DND-41 (cell line): ENCODE results near the gene AP1B1.
"Not testable (repeated sequence)": the region's sequence is repeated elsewhere in the genome, so short reads cannot be mapped to it uniquely, and the experiment has no call there.

Source experiments
- ATAC-seq: fragments of 200-7000 bp; cut with Tn5 transposase; 3 replicates; pipeline ENCODE4 v1.9.1; 2021; ENCODE audit warnings: low read depth; ENCODE audit not compliant: insufficient read depth
- DNase-seq: peaks from one replicate; pipeline ENCODE4 v3.0.0-alpha.2; 2020
- H2AFZ ChIP-seq: 2 replicates; pipeline ENCODE4 v1.6.0; 2012; ENCODE audit warnings: low read depth, low read length
- H3K27ac ChIP-seq: 2 replicates; pipeline ENCODE4 v1.5.1; 2012; ENCODE audit warnings: low read length, inconsistent platforms
- H3K27me3 ChIP-seq: fragments of 200-600 bp; sonication (generic); 2 replicates; pipeline ENCODE4 v1.6.0; 2012; ENCODE audit warnings: low read length, mild to moderate bottlenecking, inconsistent platforms; ENCODE audit not compliant: insufficient read depth, poor library complexity
- H3K36me3 ChIP-seq: 2 replicates; pipeline ENCODE4 v1.5.1; 2012; ENCODE audit warnings: low read length, inconsistent platforms; ENCODE audit not compliant: insufficient read depth
- H3K4me1 ChIP-seq: 2 replicates; pipeline ENCODE4 v1.5.1; 2012; ENCODE audit warnings: mild to moderate bottlenecking, low read length; ENCODE audit not compliant: insufficient read depth
- H3K4me2 ChIP-seq: 2 replicates; pipeline ENCODE4 v1.6.0; 2012; ENCODE audit warnings: mild to moderate bottlenecking, moderate library complexity, low read length, inconsistent platforms; ENCODE audit not compliant: insufficient read depth
- H3K4me3 ChIP-seq, 2 experiments: fragments of 200-600 bp in 1 of 2; shearing (Covaris generic) in 1 of 2; 2 replicates each; pipeline ENCODE4 v1.5.1; 2012 to 2016; ENCODE audit warnings: inconsistent platforms in 2 of 2, low read length in 2 of 2, mild to moderate bottlenecking in 2 of 2, low read depth in 1 of 2, moderate library complexity in 1 of 2
- H3K79me2 ChIP-seq: 2 replicates; pipeline ENCODE4 v1.6.0; 2012; ENCODE audit warnings: low read length, inconsistent platforms; ENCODE audit not compliant: insufficient read depth
- H3K9ac ChIP-seq: 2 replicates; pipeline ENCODE4 v1.6.0; 2012; ENCODE audit warnings: low read depth, mild to moderate bottlenecking, inconsistent platforms, low read length, moderate library complexity
- H3K9me3 ChIP-seq: 2 replicates; pipeline ENCODE4 v1.5.1; 2012; ENCODE audit warnings: low read length, moderate library complexity, mild to moderate bottlenecking, inconsistent platforms; ENCODE audit not compliant: insufficient read depth, severe bottlenecking
- H4K20me1 ChIP-seq: 2 replicates; pipeline ENCODE4 v1.6.0; 2012; ENCODE audit warnings: low read length; ENCODE audit not compliant: insufficient read depth
- EZH2 ChIP-seq: IDR thresholded peaks from 3 replicates; pipeline ENCODE4 v1.6.1; 2012; ENCODE audit warnings: borderline replicate concordance, low read depth, mild to moderate bottlenecking, moderate library complexity, low read length, inconsistent platforms; ENCODE audit not compliant: severe bottlenecking
- TF ChIP-seq, protein P1 (sequence below): IDR thresholded peaks from 2 replicates; pipeline ENCODE4 v1.5.1; 2012; ENCODE audit warnings: borderline replicate concordance, low read length, moderate library complexity, mild to moderate bottlenecking; ENCODE audit not compliant: poor library complexity, severe bottlenecking; ENCODE audit errors: extremely low read depth

Gene AP1B1

DNA sequence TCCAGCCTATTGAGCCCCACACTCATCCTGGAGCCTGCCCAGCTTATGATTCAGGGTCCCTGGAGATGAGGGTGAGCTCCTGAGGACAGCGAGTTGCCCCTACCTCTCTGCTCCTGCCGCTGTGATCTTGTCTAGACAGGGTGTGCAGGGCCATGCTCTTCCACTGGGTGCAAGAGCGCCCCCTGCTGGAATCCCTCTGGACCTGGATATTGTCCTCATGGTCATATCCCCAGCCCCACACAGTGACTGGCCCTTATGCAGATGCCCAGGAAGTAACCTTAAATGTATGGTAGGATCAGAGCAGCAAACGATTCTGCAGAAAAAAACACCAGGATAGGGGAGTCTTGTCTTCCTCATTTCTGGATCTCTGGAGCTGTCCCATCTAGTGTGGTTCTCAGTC is 24.4 kb upstream of the AP1B1 start:
- not testable (repeated sequence) for H4K20me1 ChIP-seq, H3K27me3 ChIP-seq, H3K9ac ChIP-seq, H3K4me3 ChIP-seq, H3K36me3 ChIP-seq, H3K4me2 ChIP-seq, H3K9me3 ChIP-seq, H3K27ac ChIP-seq, H2AFZ ChIP-seq, H3K79me2 ChIP-seq
- TF ChIP-seq, protein P1, sequence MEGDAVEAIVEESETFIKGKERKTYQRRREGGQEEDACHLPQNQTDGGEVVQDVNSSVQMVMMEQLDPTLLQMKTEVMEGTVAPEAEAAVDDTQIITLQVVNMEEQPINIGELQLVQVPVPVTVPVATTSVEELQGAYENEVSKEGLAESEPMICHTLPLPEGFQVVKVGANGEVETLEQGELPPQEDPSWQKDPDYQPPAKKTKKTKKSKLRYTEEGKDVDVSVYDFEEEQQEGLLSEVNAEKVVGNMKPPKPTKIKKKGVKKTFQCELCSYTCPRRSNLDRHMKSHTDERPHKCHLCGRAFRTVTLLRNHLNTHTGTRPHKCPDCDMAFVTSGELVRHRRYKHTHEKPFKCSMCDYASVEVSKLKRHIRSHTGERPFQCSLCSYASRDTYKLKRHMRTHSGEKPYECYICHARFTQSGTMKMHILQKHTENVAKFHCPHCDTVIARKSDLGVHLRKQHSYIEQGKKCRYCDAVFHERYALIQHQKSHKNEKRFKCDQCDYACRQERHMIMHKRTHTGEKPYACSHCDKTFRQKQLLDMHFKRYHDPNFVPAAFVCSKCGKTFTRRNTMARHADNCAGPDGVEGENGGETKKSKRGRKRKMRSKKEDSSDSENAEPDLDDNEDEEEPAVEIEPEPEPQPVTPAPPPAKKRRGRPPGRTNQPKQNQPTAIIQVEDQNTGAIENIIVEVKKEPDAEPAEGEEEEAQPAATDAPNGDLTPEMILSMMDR = peak; percentile 62
- peak; percentile 30 for DNase-seq
- H3K4me1 ChIP-seq = peaks cover 21% of the 10 kb centered on the region
- peak; percentile 70 for ATAC-seq

DNA sequence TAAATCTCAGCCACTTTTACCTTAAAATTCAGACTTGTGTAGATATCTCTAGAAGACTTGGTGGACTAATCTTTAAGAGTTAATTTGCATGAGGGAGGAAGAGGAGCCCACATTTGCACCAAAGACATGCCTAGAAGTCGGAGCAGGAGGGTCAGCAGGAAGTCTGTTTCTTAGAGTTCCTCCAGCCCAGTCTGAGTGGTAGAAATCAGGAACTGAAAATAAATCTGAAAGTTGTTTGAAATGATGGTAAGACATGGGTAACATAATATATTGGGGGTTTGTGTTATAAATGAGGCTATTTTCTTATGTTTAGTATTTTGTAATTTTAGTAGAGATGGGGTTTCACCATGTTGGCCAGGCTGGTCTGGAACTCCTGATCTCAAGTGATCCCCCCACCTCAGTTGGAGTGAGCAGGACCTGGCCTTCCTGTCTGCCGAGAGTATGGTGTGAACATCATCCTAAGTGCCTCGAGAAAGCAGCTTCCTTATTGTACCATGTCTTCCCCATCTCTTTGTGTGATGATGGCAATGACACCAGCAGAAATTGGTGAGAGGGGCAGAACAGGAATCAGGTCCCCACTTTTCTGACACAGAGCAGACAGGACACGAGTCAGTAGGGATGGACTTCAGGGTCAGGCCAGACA is 23.3 kb upstream of the AP1B1 start:
- H3K9ac ChIP-seq, H2AFZ ChIP-seq, H3K27ac ChIP-seq, H3K4me3 ChIP-seq, H3K79me2 ChIP-seq, H3K27me3 ChIP-seq, DNase-seq, H4K20me1 ChIP-seq, ATAC-seq, H3K36me3 ChIP-seq, H3K4me2 ChIP-seq, H3K9me3 ChIP-seq: not testable (repeated sequence)
- peaks cover 21% of the 10 kb centered on the region for H3K4me1 ChIP-seq

DNA sequence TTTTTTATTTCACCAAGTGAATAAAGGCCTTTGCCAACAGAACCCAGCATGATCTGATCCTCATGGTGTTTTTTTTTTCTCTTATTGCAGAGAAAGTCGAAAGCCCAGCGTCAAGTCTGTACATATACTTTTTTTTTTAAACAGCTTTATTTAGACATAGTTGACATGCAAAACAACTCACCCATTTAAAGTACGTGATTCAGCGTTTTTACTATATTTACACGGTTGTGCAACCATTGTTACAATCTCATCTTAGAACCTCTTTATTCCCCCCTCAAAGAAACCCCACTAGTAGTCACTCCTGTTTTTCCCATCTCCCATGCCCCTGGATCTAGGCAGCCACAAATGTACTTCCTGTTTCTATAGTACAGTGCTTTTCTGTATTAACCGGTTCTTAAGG is 20.6 kb upstream of the AP1B1 start:
- ATAC-seq = no peak
- no peak for DNase-seq
- Histone ChIP-seq H3K27me3 (no peaks in the 10 kb centered on the region), H3K27ac (no peak overlapping the region), H3K4me3 (no peak overlapping the region), H3K9me3 (no peaks in the 10 kb centered on the region), H3K79me2 (no peaks in the 10 kb centered on the region), H4K20me1 (no peaks in the 10 kb centered on the region), H3K4me1 (no peaks in the 10 kb centered on the region), H3K9ac (no peak overlapping the region), H3K36me3 (no peaks in the 10 kb centered on the region), H2AFZ (no peak overlapping the region), H3K4me2 (no peak overlapping the region)
- TF ChIP-seq, protein P1 = no peak
- TF ChIP-seq EZH2 = no peak

DNA sequence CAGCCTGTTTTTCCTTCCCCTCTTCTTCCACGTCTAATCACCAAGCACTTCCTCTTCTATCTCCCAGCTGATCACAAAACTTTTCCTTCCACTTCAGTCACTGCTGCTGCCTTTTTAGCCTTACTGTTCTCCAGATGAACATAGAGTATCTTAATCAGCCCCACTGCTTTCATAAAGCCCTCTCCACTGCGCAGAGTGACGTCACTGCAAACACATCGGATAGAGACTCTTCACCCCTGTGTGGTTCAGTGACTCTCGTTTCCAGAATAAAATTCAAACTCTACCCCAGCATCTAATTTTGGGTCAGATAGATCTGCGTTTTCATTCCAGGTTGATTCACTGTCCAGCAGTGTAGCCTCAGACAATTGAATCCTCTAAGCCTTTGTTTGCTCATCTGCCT is 13.2 kb upstream of the AP1B1 start:
- not testable (repeated sequence) for H2AFZ ChIP-seq, ATAC-seq, H3K4me2 ChIP-seq, H3K4me1 ChIP-seq, DNase-seq, H3K27me3 ChIP-seq, H3K36me3 ChIP-seq, H4K20me1 ChIP-seq, H3K9ac ChIP-seq, H3K79me2 ChIP-seq, H3K27ac ChIP-seq, H3K4me3 ChIP-seq, H3K9me3 ChIP-seq

DNA sequence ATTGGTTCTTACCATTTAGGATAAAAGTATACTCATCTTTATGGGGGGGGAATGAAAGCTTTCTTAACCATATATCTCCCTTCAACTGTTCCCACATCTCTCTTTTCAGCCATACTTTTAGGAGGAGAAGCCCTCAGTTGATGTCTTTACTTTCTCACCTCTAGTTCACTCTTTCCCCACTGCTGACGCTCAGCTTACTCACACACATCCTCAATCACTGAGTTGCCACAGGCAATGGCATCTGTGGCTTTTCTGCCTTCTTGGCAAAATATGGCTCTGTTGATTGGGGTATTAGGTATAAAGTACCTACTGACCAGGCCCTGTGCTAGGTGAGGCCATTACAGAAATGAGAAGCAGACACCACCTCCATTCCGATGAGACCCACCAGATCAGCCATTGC is 12.2 kb upstream of the AP1B1 start:
- Histone ChIP-seq H3K9ac (no peak overlapping the region), H3K9me3 (no peaks in the 10 kb centered on the region), H4K20me1 (no peaks in the 10 kb centered on the region), H2AFZ (no peak overlapping the region), H3K79me2 (no peaks in the 10 kb centered on the region), H3K27me3 (no peaks in the 10 kb centered on the region), H3K36me3 (no peaks in the 10 kb centered on the region), H3K4me1 (no peaks in the 10 kb centered on the region), H3K4me2 (no peak overlapping the region), H3K27ac (no peak overlapping the region), H3K4me3 (no peak overlapping the region)
- DNase-seq (no peak), ATAC-seq (no peak)
- TF ChIP-seq EZH2 = no peak
- TF ChIP-seq, protein P1 = no peak
